ENCODE data around the gene NF2.

GRCh38 chr22:29636751-29637150 is 33.3 kb downstream of the NF2 start:
- TF ChIP-seq POLR2A (IDR thresholded peaks at IDR 0.05; ENCODE audit: low read depth, low read length) (no peak), POLR2AphosphoS5 (IDR thresholded peaks at IDR 0.05; ENCODE audit: low read depth, low read length) (no peak)
